Medulla oblongata (tissue), 1 donor: ENCODE measurements around the gene PTBP3.
"Not testable (repeated sequence)": the region's sequence is repeated elsewhere in the genome, so short reads cannot be mapped to it uniquely, and the experiment has no call there.

Experiments used
- DNase-seq: peaks from one replicate; pipeline ENCODE4 v3.0.0-alpha.2; 2015; ENCODE audit errors: extremely low spot score

The PTBP3 gene

DNA sequence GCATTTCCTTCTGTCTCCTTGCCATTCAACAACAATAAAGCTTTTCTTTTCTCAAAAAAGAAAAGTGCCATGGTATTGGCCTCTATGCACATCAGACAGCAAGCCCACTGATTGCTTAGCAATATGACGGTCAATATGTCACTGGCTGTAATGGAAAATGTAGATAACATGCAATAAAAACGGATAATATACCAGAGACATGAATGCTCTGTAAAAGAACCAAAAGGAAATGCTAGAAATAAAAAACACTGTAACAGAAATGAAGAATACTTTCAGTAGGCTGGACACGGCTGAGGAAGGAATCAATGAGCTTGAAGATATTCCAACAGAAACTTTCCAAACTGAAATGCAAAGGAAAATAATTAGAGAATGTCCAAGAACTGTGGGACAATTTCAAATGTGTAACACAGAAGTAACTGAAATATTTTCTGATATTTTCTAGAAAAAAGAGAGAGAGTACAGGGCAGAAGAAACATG, 10.0 kb downstream of the PTBP3 start:
- DNase-seq = no peak

DNA sequence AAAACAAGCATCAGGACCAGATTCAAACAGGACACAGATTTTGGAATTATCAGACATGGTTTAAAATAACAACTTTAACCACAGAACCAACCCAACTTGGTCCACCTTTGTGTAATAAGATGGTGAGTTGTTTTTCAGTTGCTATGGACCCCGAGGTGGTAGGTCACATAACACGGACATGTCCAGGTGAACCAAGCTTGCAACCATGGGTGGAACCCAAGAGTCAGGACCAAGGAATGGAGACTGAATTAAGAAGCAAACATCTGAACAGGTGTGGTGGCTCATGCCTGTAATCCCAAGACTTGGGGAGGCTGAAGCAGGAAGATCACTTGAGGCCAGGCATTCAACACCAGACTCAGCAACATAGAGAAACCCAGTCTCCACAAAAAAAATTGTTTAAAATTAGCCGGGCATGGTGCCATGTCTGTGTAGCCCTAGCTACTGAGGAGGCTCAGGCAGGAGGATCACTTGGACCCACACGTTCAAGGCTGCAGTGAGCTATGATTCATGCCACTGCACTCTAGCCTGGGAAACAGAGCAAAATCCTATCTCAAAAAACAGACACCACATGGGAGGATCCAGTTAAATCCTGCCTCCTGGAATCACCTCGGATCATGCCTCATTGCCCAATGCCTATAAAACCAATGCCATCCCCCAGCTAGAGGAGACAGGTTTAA, 10.6 kb downstream of the PTBP3 start:
- no peak for DNase-seq

DNA sequence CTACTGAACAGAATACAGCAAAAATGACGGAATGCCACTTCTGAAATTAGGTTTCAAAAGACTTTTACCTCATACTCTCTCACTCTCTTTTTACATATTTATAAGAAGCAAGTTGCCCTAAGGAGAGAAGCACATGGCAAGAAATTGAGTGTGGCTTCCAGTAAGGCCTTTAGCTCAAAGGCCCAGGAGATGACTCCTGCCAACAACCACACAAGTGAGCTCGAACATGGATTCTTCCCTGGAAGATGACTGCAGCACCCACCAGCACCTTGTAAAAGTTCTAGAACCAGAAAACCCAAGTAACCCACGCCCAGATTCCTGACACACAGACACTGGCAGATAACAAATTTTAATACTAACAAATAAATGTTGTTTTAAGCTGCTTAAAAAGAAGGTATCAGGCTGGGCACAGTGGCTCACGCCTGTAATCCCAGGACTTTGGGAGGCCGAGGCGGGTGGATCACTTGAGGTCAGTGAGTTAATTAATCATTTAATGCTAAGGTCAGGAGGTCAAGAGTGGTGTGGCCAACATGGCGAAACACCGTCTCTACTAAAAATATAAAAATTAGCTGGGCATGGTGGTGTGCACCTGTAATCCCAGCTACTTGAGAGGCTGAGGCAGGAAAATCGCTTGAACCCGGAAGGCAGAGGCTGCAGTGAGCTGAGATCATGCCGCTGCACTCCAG, 17.0 kb downstream of the PTBP3 start:
- no peak for DNase-seq

DNA sequence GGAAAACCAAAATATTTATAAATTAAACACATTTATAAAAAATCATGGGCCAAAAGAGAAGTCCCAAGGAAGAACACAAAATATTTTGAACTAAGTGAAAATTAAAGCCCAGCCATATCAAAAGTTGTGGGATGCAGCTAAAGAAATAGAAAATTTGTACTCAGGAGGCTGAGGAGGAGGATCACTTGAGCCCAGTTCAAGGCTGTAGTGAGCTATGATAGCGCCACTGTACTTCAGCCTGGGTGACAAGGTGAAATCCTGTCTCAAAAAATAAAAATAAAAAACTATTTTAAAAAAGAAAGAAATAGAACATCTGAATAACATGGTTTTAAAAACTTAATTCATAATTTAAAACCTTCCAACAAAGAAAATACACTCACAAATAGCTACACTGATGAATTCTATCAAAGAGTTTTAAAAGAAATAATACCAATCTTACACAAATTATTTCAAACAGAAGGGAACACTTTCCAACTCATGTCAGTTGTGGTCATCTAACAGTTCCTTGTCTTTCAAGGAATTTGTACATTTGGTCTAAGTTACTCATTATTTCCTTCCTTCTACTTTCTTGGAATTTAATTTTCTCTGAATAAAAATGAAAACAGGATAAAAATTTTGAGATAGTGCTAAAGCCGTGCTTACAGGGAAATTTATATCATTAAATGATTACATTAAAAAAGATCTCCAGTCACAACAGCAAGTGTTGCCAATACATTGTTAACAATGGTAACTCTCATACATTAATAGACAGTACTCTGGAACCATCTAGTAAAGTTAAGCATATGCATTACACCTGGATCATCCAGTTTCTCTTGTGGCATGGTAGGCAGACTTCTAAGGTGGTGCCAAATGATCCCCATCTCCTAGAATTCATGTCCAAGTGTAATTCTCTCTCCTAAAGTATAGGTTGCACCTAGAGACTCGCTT, 17.8 kb downstream of the PTBP3 start:
- DNase-seq = no peak

DNA sequence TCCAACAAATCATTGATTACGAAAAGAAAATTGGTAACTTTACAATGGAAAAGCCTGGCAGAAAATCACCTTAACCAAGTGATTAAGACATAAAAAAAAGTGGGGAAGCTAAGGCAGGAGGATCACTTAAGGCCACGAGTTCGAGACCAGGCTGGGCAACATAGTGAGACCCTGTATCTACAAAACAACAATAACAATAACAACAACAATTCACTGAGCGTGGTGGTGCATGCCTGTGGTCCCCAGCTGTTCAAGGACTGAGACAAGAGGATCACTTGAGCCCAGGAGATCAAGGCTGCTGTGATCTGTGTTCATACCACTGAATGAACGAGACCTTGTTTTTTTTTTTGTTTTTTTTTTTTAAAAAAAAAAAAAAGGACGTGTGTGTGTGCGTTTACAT, 21.3 kb downstream of the PTBP3 start:
- DNase-seq = no peak

DNA sequence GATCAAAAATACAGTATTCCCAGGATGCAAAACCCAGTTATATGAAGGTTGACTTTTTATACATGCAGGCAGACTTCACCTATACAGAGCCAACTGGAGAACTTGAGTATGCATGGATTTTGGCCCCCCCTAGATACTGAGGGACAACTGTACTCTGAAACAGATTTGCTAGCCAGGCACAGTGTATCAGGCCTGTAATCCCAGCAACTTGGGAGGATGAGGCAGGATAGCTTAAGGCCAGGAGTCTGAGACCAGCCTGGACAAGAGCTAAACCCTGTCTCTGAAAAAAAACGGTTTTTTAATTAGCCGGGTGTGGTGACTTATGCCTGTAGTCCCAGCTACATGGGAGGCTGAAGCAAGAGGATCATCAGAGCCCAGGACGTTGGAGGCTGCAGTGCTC, 21.9 kb downstream of the PTBP3 start:
- DNase-seq = no peak

DNA sequence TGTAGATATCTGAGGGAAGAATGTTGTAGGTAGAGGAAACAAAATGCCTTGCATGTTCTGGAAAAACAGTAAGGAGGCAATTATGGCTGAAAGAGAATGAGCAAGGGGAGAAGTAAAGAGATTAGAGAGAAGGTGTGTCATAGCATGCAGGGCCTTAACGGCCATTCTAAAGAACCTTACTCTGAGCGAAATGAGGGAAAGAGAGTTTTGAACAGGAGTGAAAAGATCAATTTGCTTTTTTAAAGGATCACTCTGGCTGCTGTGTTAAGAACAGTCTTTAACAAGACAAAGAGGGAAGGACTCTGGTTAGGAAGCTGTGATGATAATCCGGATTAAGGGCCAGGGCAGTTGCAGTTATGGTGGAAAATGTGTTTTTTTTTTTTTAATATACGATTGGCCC, 22.6 kb downstream of the PTBP3 start:
- DNase-seq = no peak

DNA sequence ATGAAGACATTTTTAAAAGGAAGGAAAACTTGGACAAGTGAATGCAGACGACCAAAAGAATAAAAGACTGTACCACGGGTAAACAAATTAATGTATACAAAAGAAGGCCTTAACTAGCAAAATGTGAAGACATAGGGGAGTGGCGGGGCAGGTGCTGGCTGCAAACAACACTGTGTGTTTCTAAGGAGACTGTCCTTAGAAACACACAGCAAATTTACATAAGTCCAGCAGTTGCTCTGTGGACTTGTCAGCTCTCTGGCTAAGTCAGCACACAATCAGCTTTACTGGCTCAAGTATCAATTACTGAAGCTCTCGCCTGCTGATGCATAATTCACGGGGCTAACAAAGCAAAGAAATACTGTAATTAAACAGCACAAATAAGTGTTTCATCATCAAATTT, 24.8 kb downstream of the PTBP3 start:
- DNase-seq = no peak

DNA sequence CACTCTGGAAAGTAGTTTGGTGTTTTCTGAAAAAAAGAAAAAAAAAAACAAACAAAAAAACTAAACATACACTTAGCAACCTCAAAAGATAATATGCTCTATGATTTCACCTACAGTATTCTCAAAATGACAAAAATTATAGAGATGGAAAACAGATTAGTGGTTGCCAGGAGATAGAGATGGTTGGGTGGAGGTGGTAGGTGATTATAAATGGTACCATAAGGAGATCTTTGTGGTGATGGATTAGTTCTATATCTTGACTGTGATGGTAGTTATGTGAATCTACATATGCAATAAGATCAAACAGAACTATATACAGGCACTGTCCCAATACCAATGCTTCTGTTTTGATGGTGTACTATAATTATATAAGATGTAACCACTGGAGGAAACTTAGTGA, 32.0 kb downstream of the PTBP3 start:
- no peak for DNase-seq

DNA sequence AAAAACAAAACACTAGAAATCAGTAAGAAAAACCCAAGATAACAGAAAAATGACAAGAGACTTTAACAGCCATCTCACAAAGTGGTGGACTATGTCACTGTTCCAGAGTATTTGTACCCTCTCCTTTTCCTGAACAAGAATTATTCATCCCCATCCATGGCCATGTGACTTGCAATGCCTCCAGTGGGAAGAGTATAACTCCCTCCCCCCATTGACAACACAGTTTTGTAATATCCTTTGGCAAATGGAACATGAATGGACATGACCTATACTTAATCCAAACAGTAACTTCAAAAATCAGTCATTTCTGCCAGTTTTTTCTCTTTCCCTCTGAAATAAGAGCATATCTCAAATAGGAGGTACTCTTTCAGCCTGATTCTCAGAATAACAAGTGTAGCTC, 33.9 kb downstream of the PTBP3 start:
- no peak for DNase-seq

DNA sequence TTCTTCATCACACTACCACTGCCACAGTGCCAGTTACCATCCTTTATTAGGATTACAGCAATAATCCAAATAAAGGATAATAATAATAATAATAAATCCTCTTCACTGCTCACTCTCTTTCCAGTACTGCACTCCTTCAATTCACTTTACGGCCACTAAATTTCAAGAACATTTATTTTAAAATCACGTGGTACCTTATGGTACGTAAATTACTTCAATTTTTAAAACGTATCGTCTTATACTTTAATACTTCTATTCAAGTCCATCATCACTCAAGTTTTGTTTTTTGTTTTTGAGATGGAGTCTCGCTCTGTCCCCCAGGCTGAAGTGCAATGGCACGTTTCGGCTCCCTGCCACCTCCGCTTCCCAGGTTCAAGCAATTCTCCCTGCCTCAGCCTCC, 36.5 kb downstream of the PTBP3 start:
- DNase-seq = no peak

DNA sequence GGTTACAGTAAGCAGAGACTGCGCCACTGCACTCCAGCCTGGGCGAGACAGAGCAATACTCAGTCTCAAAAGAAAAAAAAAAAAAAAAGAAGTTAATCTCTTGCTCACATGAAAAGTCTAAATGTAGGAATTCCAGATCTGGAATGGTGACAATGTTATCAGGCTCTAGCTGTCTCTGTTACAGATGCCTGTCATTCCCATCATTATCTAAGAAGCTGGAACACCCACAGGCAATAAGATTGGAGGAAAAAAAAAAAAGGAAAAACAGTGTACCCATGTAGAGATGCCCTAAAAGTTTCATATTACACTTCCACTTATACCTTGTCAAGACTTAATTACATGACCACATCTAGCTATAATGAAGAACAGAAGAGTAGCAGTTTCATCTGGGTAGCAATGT, 38.2 kb downstream of the PTBP3 start:
- DNase-seq = no peak

DNA sequence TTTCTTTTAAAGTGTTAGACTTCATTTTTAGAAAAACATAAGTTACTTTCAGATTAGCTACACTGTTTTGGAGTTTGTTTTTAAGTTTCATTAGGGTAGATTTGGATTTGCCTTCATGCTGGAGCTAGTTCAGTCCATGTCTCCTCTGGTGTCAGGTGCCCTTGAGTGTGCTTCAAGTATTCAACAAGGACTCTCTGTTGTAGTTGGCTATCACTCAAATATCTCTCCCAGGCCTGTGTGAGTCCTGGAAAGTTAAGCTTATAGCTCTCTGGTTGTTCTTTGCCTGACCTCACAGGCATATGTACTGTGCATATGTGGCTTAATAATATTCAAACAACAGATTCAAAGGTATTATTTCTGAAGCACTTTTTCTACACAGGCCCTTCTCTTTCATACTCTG, 45.4 kb downstream of the PTBP3 start:
- DNase-seq = no peak

DNA sequence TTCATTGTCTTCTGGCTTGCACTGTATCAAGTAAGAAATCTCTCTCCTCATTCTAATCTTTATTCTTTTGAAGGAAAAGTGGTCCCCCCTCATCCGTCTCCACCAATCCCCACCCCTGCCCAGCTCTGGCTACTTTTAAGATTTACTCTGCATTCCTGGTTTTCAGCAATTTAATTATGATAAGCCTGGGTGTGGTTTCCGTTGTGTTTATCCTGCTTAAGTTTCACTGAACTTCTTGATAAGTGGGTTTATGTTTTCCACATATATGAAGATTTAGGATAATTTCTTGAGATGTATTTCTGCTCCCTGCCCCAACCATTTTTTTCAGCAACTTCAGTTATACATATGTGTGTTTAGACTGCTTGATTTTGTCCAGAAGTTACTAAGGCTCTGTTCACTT, 46.5 kb downstream of the PTBP3 start:
- no peak for DNase-seq

DNA sequence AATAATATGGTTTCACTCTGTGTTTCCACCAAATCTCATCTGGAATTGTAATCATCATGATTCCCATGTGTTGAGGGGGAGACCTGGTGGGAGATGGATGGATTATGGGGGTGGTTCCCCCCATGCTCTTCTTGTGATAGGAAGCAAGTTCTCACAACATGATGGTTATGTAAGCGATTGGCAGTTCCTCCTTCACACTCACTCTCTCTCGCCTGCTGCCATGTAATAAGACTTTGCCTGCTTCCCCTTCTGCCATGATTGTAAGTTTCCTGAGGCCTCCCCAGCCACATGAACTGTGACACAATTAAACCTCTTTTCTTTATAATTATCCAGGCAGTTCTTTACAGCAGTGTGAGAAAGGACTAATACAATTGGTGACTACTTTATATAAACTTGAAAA, 48.4 kb downstream of the PTBP3 start:
- DNase-seq = no peak

DNA sequence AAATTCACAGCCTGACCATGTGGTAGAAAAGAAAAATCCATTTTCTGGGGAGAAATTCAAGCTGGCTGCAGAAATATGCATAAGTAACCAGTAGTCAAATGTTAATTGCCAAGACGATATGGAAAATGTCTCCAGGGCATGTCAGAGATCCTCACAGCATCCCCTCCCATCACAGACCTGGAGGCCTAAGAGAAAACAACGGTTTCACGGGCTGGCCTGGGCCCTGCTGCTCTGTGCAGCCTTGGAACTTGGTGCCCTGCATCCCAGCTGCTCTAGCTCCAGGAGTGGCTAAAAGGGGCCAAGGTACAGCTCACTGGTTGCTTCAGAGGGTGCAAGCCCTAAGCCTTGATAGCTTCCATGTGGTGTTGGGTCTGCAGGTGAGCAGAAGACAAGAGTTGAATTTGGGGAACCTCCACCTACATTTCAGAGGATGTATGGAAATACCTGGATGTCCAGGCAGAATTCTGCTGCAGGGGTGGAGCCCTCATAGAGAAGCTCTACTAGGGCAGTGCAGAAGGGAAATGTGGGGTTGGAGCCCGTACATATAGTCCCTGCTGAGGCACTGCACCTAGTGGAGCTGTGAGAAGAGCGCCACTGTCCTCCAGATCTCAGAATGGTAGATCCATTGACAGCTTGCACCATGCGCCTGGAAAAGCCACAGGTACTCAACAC, 49.7 kb downstream of the PTBP3 start:
- DNase-seq = no peak

DNA sequence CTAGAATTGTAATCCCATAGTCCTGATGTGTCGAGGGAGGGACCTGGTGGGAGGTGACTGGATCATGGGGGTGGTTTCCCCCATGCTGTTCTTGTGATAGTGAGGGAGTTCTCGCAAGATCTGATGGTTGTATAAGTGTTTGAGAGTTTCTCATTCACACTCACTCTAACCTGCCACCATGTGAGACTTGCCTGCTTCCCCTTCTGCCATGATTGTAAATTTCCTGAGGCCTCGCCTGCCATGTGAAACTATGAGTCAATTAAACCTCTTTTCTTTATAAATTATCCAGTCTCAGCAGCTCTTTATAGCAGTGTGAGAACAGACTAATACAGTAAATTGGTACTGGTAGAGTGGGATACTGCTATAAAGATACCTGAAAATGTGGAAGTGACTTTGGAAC, 50.6 kb downstream of the PTBP3 start:
- not testable (repeated sequence) for DNase-seq

DNA sequence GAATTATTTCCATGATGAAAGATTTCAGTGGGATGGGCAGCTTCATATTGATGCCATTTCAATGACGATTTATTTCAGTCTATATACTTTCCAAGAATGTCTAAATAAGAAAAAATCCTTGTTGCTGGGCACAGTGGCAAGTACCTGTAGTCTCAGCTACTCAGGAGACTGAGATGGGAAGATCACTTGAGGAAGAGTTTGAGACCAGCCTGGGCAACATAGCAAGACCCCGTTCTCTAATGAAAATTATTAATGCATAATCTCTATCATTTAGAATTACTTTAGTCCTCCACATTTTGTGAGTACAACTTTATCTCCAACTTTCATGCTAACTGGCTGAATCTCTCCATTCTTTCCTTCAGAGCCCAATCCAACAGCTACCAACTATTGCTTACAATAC, 52.5 kb downstream of the PTBP3 start:
- DNase-seq = no peak

DNA sequence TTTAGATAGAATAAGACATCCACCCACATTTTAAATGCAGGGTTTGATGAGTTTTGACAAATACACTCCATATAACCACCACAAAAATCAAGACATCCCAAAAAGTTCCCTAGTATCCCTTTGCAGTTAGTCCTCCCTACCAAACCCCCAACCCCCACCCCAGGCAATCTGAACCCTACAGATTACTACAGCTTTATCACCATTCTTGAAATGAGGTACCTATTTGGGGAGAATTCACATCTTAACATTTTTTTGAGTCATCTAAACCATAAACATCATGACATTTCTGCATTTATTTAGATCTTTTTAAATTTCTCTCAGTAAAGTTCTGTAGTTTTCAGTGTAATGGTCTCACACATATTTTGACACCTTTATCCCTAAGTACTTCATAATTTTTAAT, 53.9 kb downstream of the PTBP3 start:
- DNase-seq = no peak

DNA sequence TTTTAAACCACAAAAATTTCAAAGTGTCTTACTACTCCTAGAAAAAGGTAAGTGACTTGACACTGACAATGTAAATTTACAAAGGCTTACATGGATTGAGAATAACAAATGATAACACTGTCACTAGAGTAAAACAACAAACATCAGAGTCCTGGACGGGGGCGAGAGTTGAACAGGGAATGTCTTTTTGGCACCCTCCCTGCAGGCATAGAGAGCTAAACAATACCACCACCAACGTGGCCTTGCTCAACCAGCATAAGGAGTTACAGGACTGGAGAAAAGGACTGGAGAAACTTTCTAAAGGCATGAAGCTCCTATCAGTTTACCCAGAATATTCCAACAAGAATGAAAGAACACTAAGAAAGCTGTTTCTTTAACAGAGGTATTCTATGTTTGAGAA, 55.3 kb downstream of the PTBP3 start:
- no peak for DNase-seq

DNA sequence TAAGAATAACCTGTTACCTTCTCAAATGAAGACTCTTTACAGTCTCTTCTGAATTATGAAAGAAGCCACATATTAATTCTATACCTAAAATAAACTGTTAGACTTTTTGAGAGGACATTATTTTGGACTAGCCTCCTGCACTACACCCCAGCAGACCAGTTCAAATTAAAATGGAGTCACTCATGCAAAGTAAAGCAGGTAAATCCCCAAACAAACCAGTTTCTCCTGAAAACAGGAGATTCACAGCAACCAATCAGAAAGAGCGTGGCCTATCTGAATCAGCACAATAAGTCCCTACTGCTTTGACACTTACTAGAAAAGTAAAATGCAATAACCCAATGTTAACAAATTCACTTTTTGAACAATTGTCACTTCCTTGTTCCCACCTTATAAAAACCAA, 58.8 kb downstream of the PTBP3 start:
- no peak for DNase-seq

DNA sequence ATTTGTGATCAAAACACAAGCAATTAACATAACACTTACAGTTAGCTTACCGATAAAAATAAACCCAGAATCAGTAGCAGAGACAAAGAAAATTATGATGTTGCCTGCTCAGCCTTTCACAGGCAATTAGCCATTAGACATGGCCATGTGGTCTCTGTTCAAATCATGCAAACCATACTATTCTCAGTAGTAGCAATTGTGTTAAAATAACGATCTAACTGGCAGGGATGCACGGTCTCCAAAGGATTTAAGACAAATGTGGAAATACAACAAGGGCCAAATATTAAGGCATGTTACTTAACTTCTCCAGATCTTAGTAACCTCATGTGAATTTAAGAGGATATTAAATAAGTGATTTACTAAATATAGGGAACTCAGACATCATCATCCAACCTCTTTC, 59.5 kb downstream of the PTBP3 start:
- no peak for DNase-seq
